GM18867 (cell line): Measurements from ENCODE around the gene VPS45.
"Not testable (repeated sequence)": the region's sequence is repeated elsewhere in the genome, so short reads cannot be mapped to it uniquely, and the experiment has no call there.

Experiments used
- ATAC-seq: cut with Tn5 transposase; IDR thresholded peaks from one replicate; pipeline ENCODE4 v1.9.1; 2021; ENCODE audit warnings: mild to moderate bottlenecking, moderate library complexity; ENCODE audit not compliant: unreplicated experiment

VPS45 gene

DNA sequence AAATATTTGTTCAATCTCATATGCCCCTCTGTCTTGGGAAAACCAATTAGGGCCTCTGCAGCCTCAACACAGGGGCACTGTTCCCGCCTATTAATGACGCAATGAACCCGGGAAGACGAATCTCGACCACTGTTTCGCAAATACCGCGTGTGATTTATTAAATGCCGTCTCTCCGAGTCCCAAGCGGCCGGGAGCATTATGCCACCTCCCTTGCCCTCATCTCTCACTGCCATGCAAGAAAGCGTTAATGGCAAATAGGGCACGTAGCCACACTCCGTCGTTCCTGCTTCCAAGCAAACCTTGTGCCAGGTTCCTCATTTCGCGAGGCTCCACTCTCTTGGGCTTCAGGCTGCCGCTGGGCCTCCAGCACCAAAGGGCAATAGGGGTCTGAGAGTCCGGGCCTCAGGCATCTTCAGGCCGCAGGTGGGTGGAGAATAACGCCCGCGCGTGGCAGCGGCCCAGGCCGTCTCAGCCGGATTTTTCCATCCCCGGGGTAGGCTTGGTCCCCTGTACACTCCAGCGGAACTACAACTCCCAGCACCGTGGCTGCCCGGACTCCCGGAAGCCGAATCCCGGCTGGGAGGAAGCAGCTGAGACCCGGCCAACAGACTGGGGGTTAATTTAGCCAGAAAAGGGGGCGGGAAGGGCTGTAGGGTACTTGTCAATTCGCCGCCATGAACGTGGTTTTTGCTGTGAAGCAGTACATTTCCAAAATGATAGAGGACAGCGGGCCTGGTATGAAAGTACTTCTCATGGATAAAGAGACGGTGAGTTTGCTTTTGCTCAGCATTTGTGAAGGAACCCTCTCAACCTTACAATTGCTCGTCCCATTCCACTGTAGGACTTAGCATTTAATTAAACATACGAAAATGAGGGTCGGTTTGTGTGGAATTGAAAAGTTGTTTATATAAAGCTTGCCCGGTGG, at the start of gene VPS45:
Gene VPS45 (plus strand): TSS at position 593 of the 925 bp plus-strand sequence. CDS start 82 bp downstream, at position 675.
- peak; percentile 93 for ATAC-seq

DNA sequence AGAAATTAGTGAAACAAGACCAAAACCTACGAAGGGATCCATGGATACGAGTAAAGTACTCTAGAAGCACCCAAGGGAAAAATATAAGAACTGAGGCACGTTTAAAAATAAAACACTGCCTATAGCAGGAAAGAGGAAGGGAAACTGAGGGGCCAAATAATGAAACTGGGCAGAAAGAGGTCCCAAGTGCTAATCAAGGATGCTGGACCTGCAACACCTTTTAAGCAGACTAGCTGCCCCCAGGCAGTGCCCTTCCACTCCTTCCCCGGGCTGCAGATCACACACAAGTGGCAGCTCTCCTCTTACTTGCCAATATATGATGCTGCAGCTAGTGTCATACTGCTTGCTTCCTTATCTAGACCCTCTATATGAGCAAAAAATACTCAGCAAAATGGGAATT, 49.4 kb upstream of the VPS45 start:
- no peak for ATAC-seq

DNA sequence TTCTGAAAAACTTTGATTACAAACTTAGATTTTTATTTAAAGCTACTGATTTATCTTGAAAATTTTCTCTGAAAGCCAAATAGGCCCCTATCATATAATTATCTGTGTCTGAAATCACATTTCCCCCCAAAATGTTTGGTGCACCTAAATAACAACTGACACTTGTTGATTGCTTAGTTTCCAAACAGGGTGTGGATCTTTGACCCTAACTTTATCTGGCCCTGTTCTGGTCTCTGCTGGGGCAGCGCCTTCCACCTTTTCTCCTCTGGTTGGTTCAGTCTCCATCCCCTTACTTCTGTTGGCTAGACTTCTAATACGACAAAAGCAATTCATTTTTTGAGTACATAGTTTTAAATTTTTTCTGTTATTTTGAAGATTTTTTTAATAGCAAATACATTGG, 46.9 kb upstream of the VPS45 start:
- no peak for ATAC-seq

- no peak for ATAC-seq
Measured at GRCh38 chr1:150021191-150021694, 46.3 kb upstream of the VPS45 start.

- ATAC-seq, result no peak
Measured at GRCh38 chr1:150022357-150022756, 45.2 kb upstream of the VPS45 start.

DNA sequence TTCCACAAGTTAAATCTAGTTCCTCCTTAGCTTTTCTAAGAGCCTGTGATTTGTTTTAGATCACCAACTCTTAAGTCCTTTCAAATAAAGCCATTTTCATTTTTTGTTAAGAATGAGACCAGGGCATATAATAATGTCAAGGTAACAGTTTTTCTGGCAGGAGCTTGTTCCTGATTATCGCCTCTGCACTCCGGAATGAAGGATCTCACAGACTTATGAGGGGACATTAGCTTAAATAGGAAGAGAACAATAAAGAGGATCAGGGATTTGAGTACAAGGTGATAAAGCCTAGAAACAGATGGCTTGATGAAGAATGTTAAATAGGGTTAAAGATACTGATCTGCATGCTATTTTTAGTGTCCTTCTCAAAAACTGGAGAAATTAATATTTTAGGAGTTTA, 43.4 kb upstream of the VPS45 start:
- no peak for ATAC-seq

GRCh38 chr1:150028322-150028721, 39.3 kb upstream of the VPS45 start:
- no peak for ATAC-seq

DNA sequence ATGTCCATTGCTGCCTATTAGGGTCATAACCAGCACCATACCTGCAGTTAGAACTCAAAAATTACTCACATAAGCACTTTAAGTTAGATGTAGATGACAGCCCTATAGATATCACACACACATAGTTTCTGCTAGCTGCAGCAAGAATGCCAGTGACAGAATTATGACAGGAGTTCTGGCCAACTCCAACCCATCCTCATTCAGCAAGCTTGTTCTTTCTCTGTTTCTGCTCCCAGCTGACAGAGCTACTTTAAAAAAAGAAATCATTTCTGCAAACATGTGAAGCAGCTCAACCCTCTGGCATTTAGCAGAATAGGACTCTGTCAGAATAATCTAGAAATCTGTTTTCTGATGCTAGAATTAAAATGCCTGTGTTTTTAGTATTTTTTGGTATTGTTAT, 33.2 kb upstream of the VPS45 start:
- ATAC-seq, result no peak

GRCh38 chr1:150049926-150050325, 17.6 kb upstream of the VPS45 start:
- no peak for ATAC-seq

DNA sequence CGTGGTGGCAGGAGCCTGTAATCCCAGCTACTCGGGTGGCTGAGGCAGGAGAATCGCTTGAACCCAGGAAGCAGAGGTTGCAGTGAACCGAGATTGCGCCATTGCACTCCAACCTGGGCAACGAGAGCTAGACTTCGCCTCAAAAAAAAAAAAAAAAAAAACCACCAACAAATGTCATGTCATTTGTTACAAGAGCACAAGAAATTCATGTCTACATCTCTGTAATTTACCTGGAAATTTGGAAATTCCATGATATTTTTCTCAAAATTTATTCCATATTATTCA, 16.5 kb upstream of the VPS45 start:
- ATAC-seq, result no peak

DNA sequence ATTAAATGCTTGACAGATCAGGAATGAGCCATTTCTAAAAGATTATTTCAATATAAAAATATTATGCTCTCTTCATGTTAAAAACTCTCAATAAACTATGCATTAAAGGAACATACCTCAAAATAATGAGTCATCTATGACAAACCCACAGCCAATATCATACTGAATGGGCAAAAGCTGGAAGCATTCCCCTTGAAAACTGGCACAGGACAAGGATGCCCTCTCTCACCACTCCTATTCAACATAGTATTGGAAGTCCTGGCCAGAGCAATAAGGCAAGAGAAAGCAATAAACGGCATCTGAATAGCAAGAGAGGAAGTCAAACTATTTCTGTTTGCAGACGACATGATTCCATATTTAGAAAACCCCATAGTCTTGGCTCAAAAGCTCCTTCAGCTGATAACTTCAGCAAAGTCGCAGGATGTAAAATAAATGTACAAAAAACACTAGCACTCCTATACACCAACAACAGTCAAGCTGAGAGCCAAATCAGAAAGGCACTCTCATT, 15.6 kb upstream of the VPS45 start:
- not testable (repeated sequence) for ATAC-seq

DNA sequence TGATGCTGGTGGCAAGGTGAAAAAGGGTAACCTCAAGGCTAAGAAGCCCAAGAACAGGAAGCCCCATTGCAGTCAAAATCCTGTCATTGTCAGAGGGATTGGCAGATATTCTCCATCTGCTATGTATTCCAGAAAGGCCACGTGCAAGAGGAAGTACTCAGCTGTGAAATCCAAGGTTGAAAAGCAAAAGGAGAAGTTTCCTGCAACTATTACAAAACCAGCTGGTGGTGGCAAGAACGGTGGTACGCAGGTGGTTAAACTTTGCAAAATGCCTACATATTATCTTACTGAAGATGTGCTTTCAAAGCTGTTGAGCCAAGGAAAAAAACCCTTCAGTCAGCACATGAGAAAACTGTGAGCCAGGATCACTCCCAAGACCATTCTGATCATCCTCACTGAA, 13.7 kb upstream of the VPS45 start:
- no peak for ATAC-seq

DNA sequence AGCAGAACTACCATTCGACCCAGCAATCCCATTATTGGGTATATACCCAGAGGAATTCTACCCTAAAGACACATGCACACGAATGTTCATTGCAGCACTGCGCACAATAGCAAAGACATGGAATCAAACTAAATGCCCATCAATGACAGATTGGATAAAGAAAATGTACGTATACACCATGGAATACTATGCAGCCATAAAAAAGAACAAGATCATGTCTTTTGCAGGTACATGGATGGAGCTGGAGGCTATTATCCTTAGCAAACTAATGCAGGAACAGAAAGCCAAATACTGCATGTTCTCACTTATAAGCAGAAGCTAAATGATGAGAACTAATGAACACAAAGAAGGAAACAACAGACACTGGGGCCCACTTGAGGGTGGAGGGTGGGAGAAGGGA, 12.1 kb upstream of the VPS45 start:
- ATAC-seq, result not testable (repeated sequence)

- no peak for ATAC-seq
Measured at GRCh38 chr1:150056407-150056806, 11.2 kb upstream of the VPS45 start.

DNA sequence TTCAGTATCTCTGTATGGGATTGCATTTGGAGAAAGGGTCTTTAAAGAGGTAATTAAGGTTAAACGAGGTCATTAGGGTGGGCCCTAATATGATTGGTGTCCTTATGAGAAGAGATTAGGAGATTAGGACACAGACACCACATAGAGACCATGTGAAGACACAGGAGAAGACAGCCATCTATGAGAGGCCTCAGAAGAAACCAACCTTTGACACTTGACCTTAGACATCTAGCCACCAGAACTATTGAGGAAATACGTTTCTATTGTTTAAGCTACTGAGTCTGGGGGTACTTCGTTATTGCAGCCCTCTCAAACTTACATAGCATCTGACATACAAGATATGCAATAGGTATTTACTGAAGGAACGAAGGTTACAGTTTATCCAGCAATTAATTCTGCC, 7.3 kb upstream of the VPS45 start:
- ATAC-seq, result no peak

- no peak for ATAC-seq
Measured at GRCh38 chr1:150061632-150062101, 5.9 kb upstream of the VPS45 start.

GRCh38 chr1:150062113-150062512, 5.5 kb upstream of the VPS45 start:
- ATAC-seq, result no peak

DNA sequence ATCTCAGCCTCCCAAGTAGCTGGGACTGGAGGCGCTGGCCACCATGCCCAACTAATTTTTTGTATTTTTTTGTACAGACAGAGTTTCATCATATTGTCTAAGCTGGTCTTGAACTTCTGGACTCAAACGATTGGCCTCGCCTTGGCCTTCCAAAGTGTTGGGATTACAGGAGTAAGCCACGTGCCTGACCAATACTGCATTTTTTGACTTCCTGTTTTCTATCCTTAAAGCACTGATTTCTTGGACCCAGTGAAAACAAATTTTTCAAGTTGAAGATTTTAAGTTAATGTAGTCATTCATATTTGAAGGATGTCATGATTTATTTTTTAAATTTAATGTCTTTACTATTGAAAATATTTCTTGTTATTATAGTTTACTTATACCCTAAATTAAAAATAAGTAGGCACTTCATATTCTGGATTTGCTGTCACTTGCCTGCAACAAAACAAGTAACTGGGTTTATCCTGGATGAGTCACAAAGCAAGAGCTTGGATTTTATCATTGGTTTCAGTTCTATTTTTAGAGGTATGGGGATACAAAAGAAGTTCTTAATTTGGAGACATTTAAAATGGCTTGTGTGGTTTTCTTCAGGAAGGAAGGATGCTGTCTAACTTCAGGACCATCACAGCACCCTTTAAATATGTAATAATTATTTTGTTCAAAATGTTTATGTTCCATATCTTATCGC, 2.2 kb upstream of the VPS45 start:
- ATAC-seq, result no peak

DNA sequence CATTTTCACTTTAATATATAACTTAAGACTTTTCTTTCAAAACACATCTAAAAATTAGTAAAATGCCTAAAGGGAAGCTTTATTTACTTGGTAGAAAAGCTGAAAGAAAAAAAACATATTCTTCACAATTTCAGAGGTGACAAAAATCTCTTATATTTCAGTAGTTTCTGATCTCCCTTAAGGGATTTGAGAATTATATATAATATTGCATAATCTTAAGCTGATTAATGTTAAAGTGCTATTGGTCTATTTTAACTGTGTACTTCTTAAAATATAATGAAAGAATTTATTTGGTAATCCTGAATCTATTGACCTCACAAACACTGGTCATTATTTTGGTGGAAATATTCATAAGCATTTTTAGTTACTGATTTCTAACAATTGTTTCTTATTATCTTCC, 1.2 kb upstream of the VPS45 start:
- ATAC-seq, result no peak

DNA sequence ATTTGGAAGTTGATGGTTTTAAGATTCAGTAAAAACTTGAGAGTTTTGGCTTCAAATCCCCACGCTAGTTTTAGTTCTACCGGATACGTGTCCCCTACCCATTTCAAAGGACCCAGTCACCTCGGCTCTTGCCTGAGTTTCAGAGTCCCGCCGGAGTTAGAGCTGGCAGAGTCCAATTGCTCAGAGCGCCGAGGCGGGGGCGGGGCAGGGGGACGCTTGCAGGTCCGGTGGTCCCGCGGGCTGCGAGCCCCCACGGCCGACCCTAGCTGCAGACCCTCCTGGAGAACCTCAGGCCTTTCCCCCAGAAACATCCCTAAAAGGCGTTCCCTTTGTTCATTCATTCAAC, 765 bp upstream of the VPS45 start:
- peak; percentile 28 for ATAC-seq

DNA sequence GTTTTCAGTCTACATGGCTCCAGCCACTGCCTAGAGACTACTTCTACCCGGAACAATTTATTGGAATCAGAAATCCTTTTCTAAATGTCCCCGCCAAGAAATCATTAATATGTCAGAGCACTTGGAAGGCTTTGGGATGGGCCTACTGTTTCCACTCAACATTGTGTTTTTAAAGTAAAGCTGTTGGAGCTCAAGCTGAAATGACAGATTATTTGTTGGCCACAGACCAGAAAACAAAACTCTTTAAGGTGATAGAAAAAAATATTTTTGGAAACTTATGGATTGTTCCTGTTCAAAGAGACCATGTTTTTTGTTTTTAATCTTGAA, 496 bp downstream of the VPS45 start:
- no peak for ATAC-seq

- no peak for ATAC-seq
Measured at GRCh38 chr1:150069923-150070322, 2.3 kb downstream of the VPS45 start.
